ENCODE measurements around the gene USP17L20. TPM values are rescaled to one million over a fixed set of nuclear protein-coding genes. Genes with fewer than 3 reads are reported as not detected.
"Not testable (repeated sequence)": the region's sequence is repeated elsewhere in the genome, so short reads cannot be mapped to it uniquely, and the experiment has no call there.

USP17L20 gene, protein sequence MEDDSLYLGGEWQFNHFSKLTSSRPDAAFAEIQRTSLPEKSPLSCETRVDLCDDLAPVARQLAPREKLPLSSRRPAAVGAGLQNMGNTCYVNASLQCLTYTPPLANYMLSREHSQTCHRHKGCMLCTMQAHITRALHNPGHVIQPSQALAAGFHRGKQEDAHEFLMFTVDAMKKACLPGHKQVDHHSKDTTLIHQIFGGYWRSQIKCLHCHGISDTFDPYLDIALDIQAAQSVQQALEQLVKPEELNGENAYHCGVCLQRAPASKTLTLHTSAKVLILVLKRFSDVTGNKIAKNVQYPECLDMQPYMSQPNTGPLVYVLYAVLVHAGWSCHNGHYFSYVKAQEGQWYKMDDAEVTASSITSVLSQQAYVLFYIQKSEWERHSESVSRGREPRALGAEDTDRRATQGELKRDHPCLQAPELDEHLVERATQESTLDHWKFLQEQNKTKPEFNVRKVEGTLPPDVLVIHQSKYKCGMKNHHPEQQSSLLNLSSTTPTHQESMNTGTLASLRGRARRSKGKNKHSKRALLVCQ
- not detected for total RNA-seq (2021; fragmentation: NEBNext Ultra II Directional; extraction: Animal tissue kit (Norgen Biotek cat#: 25700))
- long read RNA-seq: 0 reads

DNA sequence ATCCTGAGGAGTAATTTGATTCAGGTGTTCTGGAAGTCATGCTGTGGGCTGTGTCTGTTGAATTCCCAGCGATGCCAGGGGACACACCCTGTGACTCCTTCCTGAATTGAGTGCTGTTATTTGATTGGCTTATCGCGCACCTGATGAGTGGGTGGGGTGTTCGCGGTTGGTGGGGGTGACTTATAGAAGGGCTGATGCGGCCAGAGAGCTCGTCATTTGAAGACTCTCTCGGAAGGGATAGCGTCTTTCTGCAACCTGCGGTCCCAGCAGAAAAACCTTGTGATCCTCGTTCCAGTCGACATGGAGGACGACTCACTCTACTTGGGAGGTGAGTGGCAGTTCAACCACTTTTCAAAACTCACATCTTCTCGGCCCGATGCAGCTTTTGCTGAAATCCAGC, at the start of gene USP17L20:
Gene USP17L20, plus strand, starts transcription at position 301 of the 400 bp plus-strand sequence. Its CDS starts 0 bp downstream, at position 301.
- H3K4me3 Mint-ChIP-seq; H3K36me3 Mint-ChIP-seq (ENCODE audit: low read depth); H3K27ac Mint-ChIP-seq; H3K9me3 Mint-ChIP-seq; H3K4me1 Mint-ChIP-seq (ENCODE audit: low read depth); DNase-seq; H3K27me3 Mint-ChIP-seq (ENCODE audit: insufficient read depth): not testable (repeated sequence)

DNA sequence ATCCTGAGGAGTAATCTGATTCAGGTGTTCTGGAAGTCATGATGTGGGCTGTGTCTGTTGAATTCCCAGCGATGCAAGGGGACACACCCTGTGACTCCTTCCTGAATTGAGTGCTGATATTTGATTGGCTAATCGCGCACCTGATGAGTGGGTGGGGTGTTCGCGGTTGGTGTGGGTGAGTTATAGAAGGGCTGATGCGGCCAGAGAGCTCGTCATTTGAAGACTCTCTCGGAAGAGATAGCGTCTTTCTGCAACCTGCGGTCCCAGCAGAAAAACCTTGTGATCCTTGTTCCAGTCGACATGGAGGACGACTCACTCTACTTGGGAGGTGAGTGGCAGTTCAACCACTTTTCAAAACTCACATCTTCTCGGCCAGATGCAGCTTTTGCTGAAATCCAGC, 47.6 kb upstream of the USP17L20 start, which contains the start of gene USP17L10:
Gene USP17L10, plus strand, starts transcription at position 301 of the 400 bp plus-strand sequence. Its CDS starts 0 bp downstream, at position 301.
- not testable (repeated sequence) for H3K36me3 Mint-ChIP-seq (ENCODE audit: low read depth); H3K27ac Mint-ChIP-seq; H3K4me3 Mint-ChIP-seq; H3K4me1 Mint-ChIP-seq (ENCODE audit: low read depth); H3K27me3 Mint-ChIP-seq (ENCODE audit: insufficient read depth); DNase-seq; H3K9me3 Mint-ChIP-seq

- not testable (repeated sequence) for H3K9me3 Mint-ChIP-seq; H3K36me3 Mint-ChIP-seq (ENCODE audit: low read depth); H3K27ac Mint-ChIP-seq; H3K4me3 Mint-ChIP-seq; H3K27me3 Mint-ChIP-seq (ENCODE audit: insufficient read depth); H3K4me1 Mint-ChIP-seq (ENCODE audit: low read depth)
- DNase-seq: peak; percentile 0
These were observed 43.2 kb upstream of the USP17L20 start for GRCh38 chr4:9214701-9215100.

DNA sequence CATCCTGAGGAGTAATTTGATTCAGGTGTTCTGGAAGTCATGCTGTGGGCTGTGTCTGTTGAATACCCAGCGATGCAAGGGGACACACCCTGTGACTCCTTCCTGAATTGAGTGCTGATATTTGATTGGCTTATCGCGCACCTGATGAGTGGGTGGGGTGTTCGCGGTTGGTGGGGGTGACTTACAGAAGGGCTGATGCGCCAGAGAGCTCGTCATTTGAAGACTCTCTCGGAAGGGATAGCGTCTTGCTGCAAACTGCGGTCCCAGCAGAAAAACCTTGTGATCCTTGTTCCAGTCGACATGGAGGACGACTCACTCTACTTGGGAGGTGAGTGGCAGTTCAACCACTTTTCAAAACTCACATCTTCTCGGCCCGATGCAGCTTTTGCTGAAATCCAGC, 42.8 kb upstream of the USP17L20 start, which contains the start of gene USP17L11:
Gene USP17L11, plus strand, starts transcription at position 301 of the 400 bp plus-strand sequence. Its CDS starts 0 bp downstream, at position 301.
- not testable (repeated sequence) for H3K27ac Mint-ChIP-seq; H3K4me3 Mint-ChIP-seq; H3K27me3 Mint-ChIP-seq (ENCODE audit: insufficient read depth); H3K9me3 Mint-ChIP-seq; H3K4me1 Mint-ChIP-seq (ENCODE audit: low read depth); H3K36me3 Mint-ChIP-seq (ENCODE audit: low read depth); DNase-seq

- H3K36me3 Mint-ChIP-seq (ENCODE audit: low read depth); H3K27ac Mint-ChIP-seq; H3K9me3 Mint-ChIP-seq; H3K4me1 Mint-ChIP-seq (ENCODE audit: low read depth); H3K4me3 Mint-ChIP-seq; H3K27me3 Mint-ChIP-seq (ENCODE audit: insufficient read depth); DNase-seq: not testable (repeated sequence)
These were observed 38.1 kb upstream of the USP17L20 start, which contains the start of gene USP17L12 for GRCh38 chr4:9219852-9220251. Gene USP17L12 (plus strand): TSS chr4:9220152. CDS start chr4:9220152, 0 bp downstream.

GRCh38 chr4:9224596-9224995, 33.3 kb upstream of the USP17L20 start, which contains the start of gene USP17L13:
Gene USP17L13 (plus strand): TSS chr4:9224896. CDS start chr4:9224896, 0 bp downstream.
- not testable (repeated sequence) for DNase-seq; H3K4me1 Mint-ChIP-seq (ENCODE audit: low read depth); H3K4me3 Mint-ChIP-seq; H3K27ac Mint-ChIP-seq; H3K9me3 Mint-ChIP-seq; H3K27me3 Mint-ChIP-seq (ENCODE audit: insufficient read depth); H3K36me3 Mint-ChIP-seq (ENCODE audit: low read depth)

GRCh38 chr4:9230249-9230648, 27.7 kb upstream of the USP17L20 start:
- not testable (repeated sequence) for H3K4me1 Mint-ChIP-seq (ENCODE audit: low read depth); H3K4me3 Mint-ChIP-seq; H3K27me3 Mint-ChIP-seq (ENCODE audit: insufficient read depth); H3K36me3 Mint-ChIP-seq (ENCODE audit: low read depth); H3K27ac Mint-ChIP-seq; H3K9me3 Mint-ChIP-seq; DNase-seq

GRCh38 chr4:9234085-9234484, 23.8 kb upstream of the USP17L20 start, which contains the start of gene USP17L15:
Gene USP17L15 (plus strand): TSS chr4:9234385. CDS start chr4:9234385, 0 bp downstream.
- H3K4me1 Mint-ChIP-seq (ENCODE audit: low read depth); H3K27ac Mint-ChIP-seq; H3K27me3 Mint-ChIP-seq (ENCODE audit: insufficient read depth); H3K36me3 Mint-ChIP-seq (ENCODE audit: low read depth); H3K4me3 Mint-ChIP-seq; DNase-seq; H3K9me3 Mint-ChIP-seq: not testable (repeated sequence)

- H3K4me1 Mint-ChIP-seq (ENCODE audit: low read depth); H3K27me3 Mint-ChIP-seq (ENCODE audit: insufficient read depth); H3K9me3 Mint-ChIP-seq; DNase-seq; H3K4me3 Mint-ChIP-seq; H3K36me3 Mint-ChIP-seq (ENCODE audit: low read depth); H3K27ac Mint-ChIP-seq: not testable (repeated sequence)
These were observed 19.5 kb upstream of the USP17L20 start for GRCh38 chr4:9238461-9238860.

- H3K36me3 Mint-ChIP-seq (ENCODE audit: low read depth); DNase-seq; H3K27ac Mint-ChIP-seq; H3K4me3 Mint-ChIP-seq; H3K27me3 Mint-ChIP-seq (ENCODE audit: insufficient read depth); H3K4me1 Mint-ChIP-seq (ENCODE audit: low read depth); H3K9me3 Mint-ChIP-seq: not testable (repeated sequence)
These were observed 14.3 kb upstream of the USP17L20 start, which contains the start of gene USP17L17 for GRCh38 chr4:9243579-9243978. Gene USP17L17 (plus strand): TSS chr4:9243879. CDS start chr4:9243879, 0 bp downstream.

GRCh38 chr4:9247953-9248680, 9.8 kb upstream of the USP17L20 start, which contains the start of gene USP17L18:
Gene USP17L18 (plus strand): TSS chr4:9248630. CDS start chr4:9248630, 0 bp downstream.
- H3K27me3 Mint-ChIP-seq (ENCODE audit: insufficient read depth); H3K9me3 Mint-ChIP-seq; H3K4me1 Mint-ChIP-seq (ENCODE audit: low read depth); H3K4me3 Mint-ChIP-seq; H3K36me3 Mint-ChIP-seq (ENCODE audit: low read depth); H3K27ac Mint-ChIP-seq: not testable (repeated sequence)
- peak; percentile 23 for DNase-seq

DNA sequence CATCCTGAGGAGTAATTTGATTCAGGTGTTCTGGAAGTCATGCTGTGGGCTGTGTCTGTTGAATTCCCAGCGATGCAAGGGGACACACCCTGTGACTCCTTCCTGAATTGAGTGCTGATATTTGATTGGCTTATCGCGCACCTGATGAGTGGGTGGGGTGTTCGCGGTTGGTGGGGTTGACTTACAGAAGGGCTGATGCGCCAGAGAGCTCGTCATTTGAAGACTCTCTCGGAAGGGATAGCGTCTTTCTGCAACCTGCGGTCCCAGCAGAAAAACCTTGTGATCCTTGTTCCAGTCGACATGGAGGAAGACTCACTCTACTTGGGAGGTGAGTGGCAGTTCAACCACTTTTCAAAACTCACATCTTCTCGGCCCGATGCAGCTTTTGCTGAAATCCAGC, 4.8 kb upstream of the USP17L20 start, which contains the start of gene USP17L19:
Gene USP17L19, plus strand, starts transcription at position 301 of the 400 bp plus-strand sequence. Its CDS starts 0 bp downstream, at position 301.
- not testable (repeated sequence) for H3K27me3 Mint-ChIP-seq (ENCODE audit: insufficient read depth); H3K36me3 Mint-ChIP-seq (ENCODE audit: low read depth); DNase-seq; H3K4me3 Mint-ChIP-seq; H3K9me3 Mint-ChIP-seq; H3K4me1 Mint-ChIP-seq (ENCODE audit: low read depth); H3K27ac Mint-ChIP-seq

GRCh38 chr4:9262572-9262971, 4.6 kb downstream of the USP17L20 start, which contains the start of gene USP17L21:
Gene USP17L21 (plus strand): TSS chr4:9262872. CDS start chr4:9262872, 0 bp downstream.
- not testable (repeated sequence) for H3K36me3 Mint-ChIP-seq (ENCODE audit: low read depth); H3K9me3 Mint-ChIP-seq; H3K4me1 Mint-ChIP-seq (ENCODE audit: low read depth); H3K27me3 Mint-ChIP-seq (ENCODE audit: insufficient read depth); DNase-seq; H3K4me3 Mint-ChIP-seq; H3K27ac Mint-ChIP-seq
